NCI-H1930 (cell line): ENCODE data around the gene SIRT5.

Experiments used
- DNase-seq, 2 experiments: peaks; one replicate each; lab custom pipeline; 2025; lab: John Stamatoyannopoulos, UW

Gene SIRT5

DNA sequence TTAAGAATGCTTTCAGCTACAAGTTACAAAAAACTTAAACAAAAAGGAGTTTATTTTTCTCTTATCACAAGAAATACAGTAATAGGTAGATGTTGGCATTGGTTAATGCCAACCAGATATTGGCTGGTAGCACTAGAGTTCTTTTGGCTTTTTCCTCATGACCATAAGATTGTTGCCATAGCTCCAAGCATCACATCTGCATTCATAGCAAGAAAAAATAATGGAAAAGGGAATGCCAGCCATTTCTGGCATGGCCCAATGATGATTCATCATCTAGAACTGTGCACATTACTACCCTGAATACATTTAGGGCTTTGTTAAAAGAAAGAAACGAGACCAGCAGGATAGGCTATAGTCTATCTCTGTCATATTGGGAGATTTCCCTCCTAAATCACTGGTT is 20.8 kb upstream of the SIRT5 start:
- no peak for DNase-seq

DNA sequence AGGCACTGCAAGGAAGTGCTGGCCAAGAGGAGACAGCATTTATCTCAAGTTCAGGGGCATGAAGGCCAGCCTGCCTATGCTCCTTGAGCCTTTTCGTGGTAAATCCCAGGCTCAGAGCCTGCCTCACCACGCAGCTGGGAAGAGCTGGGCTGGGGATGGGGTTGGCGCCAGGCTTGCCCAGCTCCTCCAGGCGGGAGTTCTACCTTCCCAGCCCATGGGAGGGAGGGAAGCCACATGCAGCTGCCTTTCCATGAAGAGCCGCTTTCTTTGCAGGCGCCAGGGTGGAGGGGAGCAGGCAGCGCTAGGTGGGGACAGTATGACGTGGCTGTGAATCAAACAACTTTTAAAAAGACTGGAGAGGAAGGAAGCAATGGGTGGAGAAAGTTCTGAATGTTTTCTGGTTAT is 19.5 kb upstream of the SIRT5 start:
- no peak for DNase-seq

DNA sequence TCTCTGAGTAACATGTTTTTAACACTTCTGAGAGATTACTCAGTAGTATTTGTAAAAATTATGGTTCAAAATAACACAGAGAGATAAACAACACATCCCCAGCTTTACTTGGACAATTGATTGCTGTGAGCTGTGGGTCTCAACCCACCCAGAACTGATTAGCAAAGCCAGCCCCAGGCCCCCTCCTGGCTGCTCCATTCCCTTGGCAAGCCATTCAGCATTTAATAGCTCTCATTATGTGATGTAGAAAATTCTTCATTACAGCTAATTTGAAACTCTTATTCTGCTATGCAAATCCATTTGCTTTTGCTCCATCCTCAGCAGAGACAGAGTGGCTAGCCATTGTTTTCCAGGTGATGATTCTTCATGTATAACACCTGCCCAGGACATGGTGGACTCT is 16.6 kb upstream of the SIRT5 start:
- no peak for DNase-seq

DNA sequence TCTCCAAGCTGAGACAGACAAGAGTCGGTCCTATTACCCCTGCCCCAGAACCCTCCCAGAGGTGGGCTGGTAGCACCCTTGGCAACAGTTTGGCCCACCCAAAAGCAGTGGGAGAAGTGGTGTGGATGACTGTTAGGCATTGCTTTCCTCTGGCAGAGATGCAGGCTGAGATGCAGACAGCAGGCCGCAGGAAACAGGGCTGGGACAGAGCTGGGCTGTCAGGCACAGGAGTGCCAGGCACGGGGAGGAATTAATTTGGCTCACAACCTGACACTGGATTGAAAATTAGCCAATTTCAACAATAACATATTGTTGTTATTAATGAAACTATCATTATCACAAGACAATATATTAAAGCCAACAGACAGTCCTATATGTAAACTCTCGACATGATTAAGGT is 15.7 kb upstream of the SIRT5 start:
- no peak for DNase-seq

DNA sequence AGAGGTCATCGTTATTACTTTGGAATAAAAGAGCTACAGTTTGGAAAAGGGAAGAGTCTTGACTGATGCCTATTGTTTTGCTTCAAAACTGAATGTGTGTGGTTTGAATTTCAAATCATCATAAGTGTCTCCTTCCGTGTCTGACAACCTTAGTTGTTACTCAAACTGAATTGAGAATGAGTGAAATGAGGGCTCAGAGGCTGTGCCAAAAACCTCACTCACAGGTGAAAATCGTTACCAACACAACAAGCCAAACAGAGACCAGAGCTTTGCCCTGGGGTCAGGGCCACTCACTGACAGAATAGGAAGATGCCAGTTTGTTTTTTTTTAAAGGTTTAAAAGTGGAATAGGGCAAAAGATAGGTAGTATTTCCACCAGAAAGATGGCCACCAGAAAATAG is 15.2 kb upstream of the SIRT5 start:
- DNase-seq: no peak

DNA sequence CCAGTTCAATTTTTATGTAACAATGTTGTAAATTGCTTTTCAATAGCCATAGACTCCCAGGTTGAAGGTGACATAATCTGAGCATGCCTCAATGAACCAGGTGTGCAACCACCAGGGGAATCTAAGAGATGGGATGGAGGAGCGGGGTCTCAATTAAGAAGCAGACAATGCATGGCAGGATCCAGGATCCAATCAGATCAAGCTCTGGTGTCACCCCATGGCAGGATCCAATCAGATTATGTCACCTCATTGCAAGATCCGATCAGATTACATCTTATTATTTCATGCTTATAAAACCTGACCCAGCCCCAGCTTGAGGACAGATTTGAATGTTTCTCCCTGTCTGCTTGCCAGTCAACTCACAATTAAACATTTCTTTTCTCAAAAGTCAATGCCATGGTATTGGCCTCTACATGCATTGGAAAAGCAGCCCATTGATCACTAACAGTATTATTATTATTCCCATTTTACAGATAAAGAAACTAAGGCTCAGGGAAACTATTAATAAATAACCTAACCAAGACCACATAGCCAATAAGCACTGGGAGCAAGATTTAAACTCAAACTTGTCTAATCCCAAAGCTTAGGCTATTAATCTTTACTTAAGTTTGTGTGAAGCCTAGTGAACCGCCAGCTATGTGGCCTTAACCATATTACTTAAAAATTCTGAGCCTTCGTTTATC is 14.3 kb upstream of the SIRT5 start:
- DNase-seq: no peak

DNA sequence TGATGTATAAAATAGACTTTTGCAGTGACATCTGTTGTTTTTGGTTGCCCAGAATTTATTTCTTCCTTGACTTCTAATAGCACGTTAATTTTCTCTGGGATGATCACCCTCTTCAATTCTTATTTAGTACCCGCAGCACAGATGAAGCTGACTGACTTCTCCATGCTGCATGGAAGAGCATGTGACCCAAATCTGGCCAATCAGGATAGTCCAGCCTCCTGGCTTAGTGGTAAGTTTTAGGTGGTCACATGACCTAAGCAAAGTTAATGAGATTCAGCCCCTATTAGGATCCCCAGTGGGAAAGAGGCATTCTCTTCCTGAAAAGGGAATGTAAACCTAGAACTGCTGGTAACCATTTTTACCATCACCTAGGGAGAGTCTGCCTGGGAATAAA is 13.8 kb upstream of the SIRT5 start:
- no peak for DNase-seq

DNA sequence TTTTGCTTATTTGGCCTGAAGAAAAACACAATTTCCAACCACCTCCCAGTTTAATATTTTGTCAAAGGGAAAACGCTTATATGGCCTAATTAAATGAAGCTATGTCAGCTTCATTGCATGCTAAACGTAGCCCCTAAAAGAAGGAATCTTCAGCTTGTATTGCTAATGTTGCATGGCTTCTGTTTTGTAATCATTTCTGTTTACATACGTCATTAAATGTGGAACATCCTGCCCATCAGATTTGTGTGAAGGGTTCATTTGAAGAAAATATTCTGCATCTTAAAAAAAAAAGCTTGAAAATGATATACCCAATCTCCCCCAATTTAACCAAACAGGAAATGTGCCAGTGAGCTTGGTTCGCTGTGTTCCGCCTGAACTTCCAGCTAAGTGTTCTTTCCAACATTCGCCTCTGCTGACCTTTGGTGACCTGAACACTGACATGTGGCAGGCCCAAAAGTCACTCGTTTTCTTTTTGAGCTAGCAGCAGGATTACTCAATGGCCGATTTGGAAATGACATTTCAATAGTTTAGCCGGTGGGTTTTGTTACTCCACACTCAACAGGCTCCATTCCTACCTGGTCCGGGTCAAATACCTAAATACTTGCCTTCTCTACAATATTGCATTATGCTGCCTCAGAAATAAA is 12.7 kb upstream of the SIRT5 start:
- DNase-seq: no peak

DNA sequence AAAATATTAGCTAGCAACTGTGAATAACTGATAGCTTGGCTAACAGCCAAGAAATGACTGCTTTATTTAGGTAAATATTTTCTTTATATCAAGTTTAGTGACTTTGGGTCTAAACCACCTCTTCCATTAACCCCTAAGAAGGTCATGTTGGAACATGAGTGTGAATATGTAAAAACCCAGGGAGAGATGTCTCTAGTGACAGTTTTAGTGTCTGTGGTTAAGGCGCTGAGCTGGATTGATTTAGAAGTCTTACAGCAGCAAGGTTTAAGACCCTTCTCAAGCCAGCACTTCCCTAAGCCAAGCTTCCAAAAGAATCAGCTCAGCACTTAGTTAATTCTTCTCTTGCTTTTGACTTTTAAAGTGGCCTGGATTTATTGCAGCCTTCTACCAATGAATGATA is 11.4 kb upstream of the SIRT5 start:
- DNase-seq: no peak

DNA sequence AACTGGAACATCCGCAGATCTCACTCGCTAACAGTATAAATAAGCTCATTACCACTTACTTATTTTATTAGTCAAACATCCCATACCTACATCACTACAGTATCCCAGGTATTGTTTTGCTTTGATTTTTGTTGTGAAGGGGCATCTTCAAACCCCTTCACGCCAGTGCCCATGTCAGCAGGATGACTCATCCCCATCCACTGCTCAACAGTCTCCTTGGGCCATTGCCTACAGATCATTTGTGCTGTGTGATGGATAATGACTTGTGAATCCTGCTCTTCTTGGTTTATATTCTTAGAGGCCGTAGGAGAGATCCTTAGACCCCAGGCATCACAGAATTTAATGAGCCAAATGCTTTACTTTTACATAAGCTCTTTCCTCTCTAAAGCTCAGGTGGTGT is 8.5 kb upstream of the SIRT5 start:
- DNase-seq: no peak

DNA sequence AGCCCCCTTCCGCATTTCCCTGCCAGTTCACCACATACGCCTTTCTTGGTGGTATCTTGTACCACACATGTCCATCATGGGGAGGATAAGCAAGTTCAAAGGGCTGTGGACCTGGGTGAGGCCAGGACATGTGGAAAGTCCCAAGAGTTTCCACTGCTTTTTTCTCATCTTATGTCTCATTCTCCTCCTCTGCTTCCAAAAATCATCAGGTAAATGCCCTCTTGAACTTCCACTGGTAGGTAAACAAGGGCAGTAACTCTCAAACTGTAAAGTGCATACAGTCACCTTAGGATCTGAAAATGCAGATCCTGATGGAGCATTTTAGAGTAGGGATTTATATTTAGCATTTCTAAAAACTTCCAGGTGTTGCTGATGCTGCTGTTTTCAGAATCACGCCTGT is 7.9 kb upstream of the SIRT5 start:
- no peak for DNase-seq

DNA sequence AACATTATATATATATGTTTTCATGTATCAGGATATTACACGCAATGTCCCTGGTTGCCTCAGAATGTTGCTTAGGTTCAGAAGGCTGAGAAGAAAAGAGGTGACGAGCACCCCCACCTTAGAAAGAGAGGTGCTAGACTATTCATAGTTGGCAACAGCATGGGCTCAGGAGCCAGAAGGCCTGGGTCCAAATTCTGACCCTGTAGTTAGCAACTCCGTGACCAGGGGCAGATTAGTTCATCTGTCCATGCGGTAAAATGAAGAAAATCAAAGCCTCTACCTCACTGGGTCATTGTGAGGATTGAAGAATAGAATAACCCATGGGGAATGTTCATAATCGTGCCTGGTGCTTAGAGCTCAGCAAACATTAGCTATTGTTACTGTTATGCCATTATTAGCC is 5.4 kb upstream of the SIRT5 start:
- DNase-seq: no peak

DNA sequence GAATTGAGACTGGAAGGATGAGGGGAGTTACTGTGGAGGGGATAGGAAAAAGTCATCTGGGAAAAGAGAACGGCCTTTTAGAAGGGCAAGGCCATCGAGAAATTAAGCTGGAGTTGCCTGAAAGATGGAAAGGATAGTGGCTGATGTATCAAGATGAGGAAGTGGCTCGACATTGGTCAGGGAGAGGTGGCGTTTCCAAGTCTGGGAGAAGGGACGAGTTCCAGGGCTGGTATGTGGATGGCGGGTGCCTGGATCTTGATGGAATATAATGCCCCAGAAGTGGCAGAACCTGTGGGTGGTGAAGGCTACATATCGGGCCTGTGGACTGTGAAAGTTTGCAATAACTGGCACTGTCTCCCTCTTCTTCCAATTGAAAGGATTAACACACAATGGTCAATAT is 2.2 kb upstream of the SIRT5 start:
- no peak for DNase-seq

DNA sequence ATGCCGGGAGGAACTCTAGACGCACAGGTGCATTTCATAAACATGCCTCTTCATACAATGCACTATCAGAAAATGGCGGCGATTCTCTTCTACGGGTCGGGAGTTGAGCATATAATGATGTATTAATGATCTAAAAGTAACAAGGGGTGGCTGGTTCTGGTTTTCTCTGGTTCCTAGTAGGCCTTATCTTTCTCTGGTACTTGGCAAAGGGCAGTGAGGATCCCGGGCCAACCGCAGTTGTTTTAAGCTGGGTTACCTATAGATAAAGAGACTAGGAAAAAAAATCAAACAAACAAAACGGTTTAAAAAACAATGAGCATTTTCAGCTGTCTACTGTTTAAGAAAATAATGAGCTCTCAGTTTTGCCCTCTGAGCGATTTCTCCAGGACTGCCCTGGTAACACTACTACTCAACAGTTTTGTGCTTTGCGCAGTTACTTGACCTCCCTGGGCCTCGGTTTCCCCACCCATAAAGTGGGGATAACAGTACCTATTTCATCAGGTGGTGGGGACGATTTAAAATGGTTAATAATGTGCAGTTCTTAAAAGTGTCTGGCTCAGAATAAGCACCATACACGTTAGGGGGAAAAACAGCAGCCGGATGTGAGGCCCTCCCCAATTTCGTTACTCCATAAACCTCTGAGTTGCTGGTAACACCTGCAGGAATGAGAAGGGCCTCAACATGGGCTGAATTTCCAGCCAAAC is 1.3 kb upstream of the SIRT5 start:
- DNase-seq: no peak

DNA sequence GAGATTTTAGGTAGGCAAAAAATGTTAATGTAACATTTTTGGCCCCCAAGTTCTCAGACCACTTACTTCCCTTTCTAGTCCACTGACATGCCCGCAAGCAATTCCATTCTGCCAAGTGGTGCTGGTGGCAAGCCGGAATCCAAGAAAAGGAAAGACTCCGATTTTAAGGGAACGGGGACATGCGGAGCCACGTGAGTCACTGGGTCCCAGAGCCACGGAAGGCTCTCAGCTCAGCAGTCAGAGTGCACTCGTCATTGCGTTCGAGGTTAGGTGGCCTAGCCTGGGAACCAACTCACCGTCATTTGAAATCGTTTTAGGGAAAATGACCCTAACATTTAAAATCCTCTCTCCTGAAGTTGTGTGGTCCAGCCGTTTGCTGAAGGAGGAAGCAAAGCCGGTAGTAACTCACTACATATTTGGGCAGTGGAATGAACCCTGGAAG is 711 bp upstream of the SIRT5 start:
- peak in 1 of 2 experiments; percentile 34 for DNase-seq

DNA sequence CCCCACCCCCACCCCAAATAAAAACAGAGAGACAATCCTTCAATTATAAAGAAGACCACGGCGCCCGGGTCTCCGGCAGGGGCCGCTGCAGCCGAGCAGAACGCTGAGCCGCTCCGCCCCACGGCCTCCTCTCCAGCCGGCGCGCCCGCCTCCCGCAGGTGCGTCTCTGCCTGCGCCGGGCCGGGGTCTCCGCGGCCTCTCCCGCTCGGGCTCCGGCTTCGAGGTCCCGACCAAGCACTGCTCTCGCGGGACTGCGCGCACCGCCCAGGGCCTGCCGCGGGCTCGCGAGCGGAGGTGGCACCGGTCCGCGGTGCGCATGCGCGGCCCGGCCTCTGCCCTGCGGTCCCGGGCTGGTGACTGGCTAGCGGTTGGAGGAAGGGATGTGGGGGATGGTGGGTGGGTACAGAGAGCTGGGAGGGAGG is 241 bp upstream of the SIRT5 start:
- DNase-seq: peak; percentile 90 to 91

DNA sequence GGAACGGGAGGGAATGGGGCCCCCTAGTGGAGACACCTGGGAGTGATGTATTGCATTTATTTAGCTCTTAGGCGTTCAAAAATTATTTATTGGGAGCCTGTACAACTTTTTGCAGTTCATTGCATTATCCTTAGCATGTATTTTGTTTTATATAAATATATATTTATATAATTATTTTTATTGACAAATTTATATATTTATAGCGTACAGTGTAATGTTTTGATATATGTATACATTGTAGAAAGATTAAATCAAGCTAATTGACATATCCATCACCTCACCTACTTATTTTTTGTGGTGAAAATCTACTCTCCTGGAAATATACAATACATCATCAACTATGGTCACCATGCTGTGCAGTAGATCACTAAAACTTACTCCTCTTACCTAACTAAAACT is 975 bp downstream of the SIRT5 start:
- no peak for DNase-seq

DNA sequence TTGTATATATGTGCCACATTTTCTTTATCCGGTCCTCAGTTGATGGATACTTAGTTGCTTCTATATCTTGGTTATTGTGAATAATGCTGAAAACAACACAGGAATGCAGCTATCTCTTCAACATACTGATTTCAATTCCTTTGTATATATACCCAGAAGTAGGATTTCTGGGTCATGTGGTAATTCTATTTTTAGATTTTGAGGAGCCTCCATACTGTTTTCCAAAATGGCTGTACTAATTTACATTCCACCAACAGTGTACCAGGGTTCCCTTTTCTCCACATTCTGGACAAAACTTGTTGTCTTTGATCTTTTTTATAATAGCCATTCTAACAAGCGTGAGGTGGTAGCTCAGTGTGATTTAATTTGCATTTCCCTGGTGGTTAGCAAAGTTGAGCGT is 1.6 kb downstream of the SIRT5 start:
- no peak for DNase-seq

DNA sequence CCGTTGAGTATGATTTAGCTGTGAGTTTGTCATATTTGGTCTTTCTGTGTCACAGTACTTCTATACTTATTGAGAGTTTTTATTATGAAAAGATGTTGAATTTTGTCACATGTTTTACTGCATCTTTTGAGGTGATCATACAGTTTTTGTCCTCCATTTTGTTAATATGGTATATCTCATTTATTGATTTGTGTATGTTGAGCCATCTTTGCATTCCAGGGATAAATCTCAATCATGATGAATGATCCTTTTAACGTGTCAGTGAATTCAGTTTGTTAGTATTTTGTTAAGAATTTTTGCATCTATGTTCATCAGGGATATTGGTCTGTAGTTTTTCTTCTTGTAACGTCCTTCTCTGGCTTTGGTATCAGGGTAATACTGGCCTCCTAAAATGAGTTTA is 3.5 kb downstream of the SIRT5 start:
- no peak for DNase-seq

DNA sequence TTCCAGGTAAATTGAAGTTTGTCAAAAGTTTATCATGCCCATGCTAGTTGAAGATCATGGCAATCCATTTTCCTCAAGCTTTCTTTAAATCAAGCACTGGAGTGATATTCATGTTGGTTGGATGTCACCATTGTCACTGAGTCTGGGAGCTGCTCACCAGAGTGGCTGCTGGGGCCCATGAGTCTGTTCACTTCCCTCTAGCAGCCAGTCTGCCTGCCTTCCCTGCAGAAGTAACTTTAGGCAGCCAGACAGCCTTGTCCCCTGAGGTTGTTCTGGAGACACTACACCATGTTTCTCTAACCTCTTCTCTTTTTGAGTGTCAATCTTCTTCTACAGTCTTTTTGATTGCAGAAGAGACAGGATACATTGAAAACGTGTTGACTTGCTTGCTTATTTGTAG is 5.5 kb downstream of the SIRT5 start:
- no peak for DNase-seq

DNA sequence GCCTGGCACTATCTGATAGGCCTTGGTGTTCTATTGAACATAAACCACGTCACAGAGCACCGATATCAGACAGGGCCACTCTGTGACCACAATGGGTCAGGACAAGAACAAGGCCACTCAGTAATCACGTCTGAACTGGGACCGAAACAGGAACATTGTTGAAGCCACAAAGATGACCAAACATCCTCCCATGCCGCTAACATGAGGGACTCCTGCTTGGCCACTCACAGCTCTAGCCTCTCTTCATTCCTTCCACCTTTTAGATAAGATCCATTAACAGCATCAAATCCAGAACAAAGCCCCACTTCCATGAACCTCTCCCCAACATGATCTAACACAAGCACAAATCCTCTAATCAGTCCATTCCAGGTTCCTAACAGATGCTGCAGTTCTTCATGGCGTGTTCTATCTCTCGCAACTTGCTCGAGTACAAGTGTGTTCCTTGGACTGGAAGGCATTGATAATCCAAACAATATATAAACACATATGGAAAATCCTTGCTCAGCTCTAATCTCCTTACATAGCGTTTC is 7.4 kb downstream of the SIRT5 start:
- no peak for DNase-seq

DNA sequence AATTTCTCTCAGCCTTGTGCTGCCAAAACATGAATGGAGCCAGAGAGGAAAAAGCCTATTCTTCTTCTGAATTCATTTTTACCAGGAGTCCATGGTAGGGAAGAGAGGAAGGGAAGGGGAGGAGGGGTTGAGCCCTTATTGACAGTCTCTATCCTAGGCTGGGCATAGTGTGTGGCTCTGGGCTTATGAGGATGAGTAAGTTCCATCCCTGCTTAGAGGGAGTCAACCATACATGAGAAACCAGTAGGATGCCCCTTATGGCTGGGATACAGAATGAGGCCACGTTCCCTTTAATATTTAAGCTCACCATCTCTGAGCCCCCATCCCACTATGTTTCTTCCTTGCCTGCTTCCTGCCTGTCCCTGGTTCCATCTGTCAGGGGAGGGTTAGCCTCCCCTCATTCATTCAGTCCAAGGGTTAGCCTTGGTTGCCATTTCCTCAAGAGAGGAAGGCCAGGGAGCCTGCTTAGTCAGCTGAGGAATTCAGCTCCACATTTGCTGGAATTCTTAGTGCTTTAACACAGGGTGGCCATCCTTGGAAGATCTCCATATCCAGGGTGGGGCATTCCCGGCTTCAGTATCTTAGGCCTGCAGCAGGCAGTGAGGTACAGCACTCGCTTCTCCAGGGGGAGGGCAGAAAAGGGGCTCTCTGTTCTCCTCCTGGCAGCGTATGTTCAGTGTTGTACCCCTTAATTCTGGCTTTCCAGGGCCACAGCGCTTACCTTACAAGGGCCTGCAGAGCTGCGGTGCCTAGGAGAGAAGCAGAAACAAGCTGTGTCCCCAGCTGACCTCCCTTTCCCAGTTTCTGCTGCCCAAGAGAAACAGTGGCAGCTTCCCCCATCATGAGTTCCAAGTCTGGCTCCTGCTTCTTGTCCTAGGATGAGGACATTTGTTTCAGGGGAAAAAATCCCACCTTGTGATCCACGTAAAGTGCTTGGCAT is 12.5 kb downstream of the SIRT5 start:
- no peak for DNase-seq
